H1 (cell line): ENCODE data around the gene SLC30A10. TPM values are rescaled to one million over a fixed set of nuclear protein-coding genes. Genes with fewer than 3 reads are reported as not detected.
"Not testable (repeated sequence)": the region's sequence is repeated elsewhere in the genome, so short reads cannot be mapped to it uniquely, and the experiment has no call there.

ENCODE experiments used
- CTCF ChIA-PET: fragments of 300-600 bp; sonication (Branson Sonifier 250); formaldehyde crosslinking; loops from one replicate; lab custom pipeline; 2021; ENCODE audit not compliant: partially characterized antibody; lab: Charles Lee
- POLR2A ChIA-PET: fragments of 300-600 bp; sonication (Branson Sonifier 250); formaldehyde crosslinking; loops from one replicate; lab custom pipeline; 2021; ENCODE audit warnings: inconsistent platforms; ENCODE audit not compliant: partially characterized antibody; lab: Charles Lee
- DNase-seq, 2 experiments: peaks; one replicate each; pipeline versions ENCODE4 v3.0.0 to v3.0.0-alpha.2; 2010 to 2022; ENCODE audit warnings: low spot score in 2 of 2, low read depth in 1 of 2, mixed read lengths in 1 of 2
- FAIRE-seq: peaks from 2 replicates; lab custom pipeline; 2011; peaks lifted over from hg19 to GRCh38; lab: Jason Lieb, UNC
- H2AFZ ChIP-seq: 2 replicates; pipeline ENCODE4 v1.8.1; 2012; ENCODE audit warnings: low read length, inconsistent platforms
- H2AK5ac ChIP-seq: 2 replicates; pipeline ENCODE4 v1.6.1; 2013; ENCODE audit warnings: low read depth, low read length
- H2BK120ac ChIP-seq: replicated peaks from 2 replicates; pipeline ENCODE3; 2013; ENCODE audit warnings: low read depth, low read length, inconsistent platforms
- H2BK12ac ChIP-seq: 2 replicates; pipeline ENCODE4 v1.6.1; 2013; ENCODE audit warnings: low read depth, low read length
- H2BK15ac ChIP-seq: 2 replicates; pipeline ENCODE4 v1.6.1; 2013; ENCODE audit warnings: low read length
- H2BK20ac ChIP-seq: 2 replicates; pipeline ENCODE4 v1.6.1; 2013; ENCODE audit warnings: low read length
- H2BK5ac ChIP-seq: 2 replicates; pipeline ENCODE4 v1.6.1; 2013; ENCODE audit warnings: low read depth, low read length
- H3K14ac ChIP-seq: 2 replicates; pipeline ENCODE4 v1.6.1; 2013; ENCODE audit warnings: inconsistent platforms; ENCODE audit not compliant: insufficient read length
- H3K18ac ChIP-seq: 2 replicates; pipeline ENCODE4 v1.6.1; 2013; ENCODE audit warnings: low read length; ENCODE audit errors: extremely low read depth
- H3K23ac ChIP-seq: 2 replicates; pipeline ENCODE4 v1.6.1; 2013; ENCODE audit warnings: inconsistent platforms; ENCODE audit not compliant: insufficient read length
- H3K23me2 ChIP-seq: 2 replicates; pipeline ENCODE4 v1.6.1; 2013; ENCODE audit warnings: low read depth, low read length
- H3K27ac ChIP-seq: 2 replicates; pipeline ENCODE4 v1.6.1; 2011; ENCODE audit warnings: low read depth, low read length, inconsistent platforms
- H3K27me3 ChIP-seq, 4 experiments: replicated peaks in 1 of 4; 1 replicate in 1 of 4; 2 replicates in 3 of 4; pipeline versions ENCODE4 v1.6.1 to v1.8.1; 2011 to 2013; ENCODE audit warnings: low read length in 3 of 4, mild to moderate bottlenecking in 3 of 4, inconsistent platforms in 2 of 4, mixed read lengths in 2 of 4, moderate library complexity in 1 of 4; ENCODE audit not compliant: control insufficient read depth in 3 of 4, insufficient read depth in 3 of 4; ENCODE audit errors: extremely low read depth in 1 of 4
- H3K36me3 ChIP-seq, 4 experiments: 2 replicates each; pipeline versions ENCODE4 v1.6.1 to v1.8.1; 2011 to 2013; ENCODE audit warnings: mild to moderate bottlenecking in 4 of 4, low read length in 3 of 4, moderate library complexity in 2 of 4, control low read depth in 1 of 4, inconsistent platforms in 1 of 4; ENCODE audit not compliant: insufficient read depth in 4 of 4, control insufficient read depth in 2 of 4
- H3K4ac ChIP-seq: replicated peaks from 2 replicates; pipeline ENCODE3; 2013; ENCODE audit warnings: low read length, low read depth, mixed read lengths, inconsistent platforms; ENCODE audit not compliant: insufficient read length
- H3K4me1 ChIP-seq, 4 experiments: replicated peaks in 1 of 4; 1 replicate in 1 of 4; 2 replicates in 3 of 4; pipeline versions ENCODE4 v1.6.1 to v1.8.1; 2011 to 2013; ENCODE audit warnings: low read length in 3 of 4, inconsistent platforms in 2 of 4, mixed read lengths in 1 of 4; ENCODE audit not compliant: insufficient read depth in 4 of 4, control insufficient read depth in 3 of 4
- H3K4me2 ChIP-seq, 2 experiments: 2 replicates each; pipeline versions ENCODE4 v1.6.1 to v1.8.1; 2011 to 2013; ENCODE audit warnings: low read depth in 2 of 2, low read length in 2 of 2, control low read depth in 1 of 2, inconsistent platforms in 1 of 2, mild to moderate bottlenecking in 1 of 2; ENCODE audit not compliant: insufficient read depth in 1 of 2
- H3K4me3 ChIP-seq, 4 experiments: fragments of 200-600, 300-600 bp in 1 of 4; sonication (generic), shearing (Covaris generic), sonication (Bioruptor Twin) in 1 of 4; 2 replicates each; pipeline versions ENCODE4 v1.5.1 to v1.8.1; 2011 to 2016; ENCODE audit warnings: low read length in 4 of 4, low read depth in 3 of 4, control low read depth in 2 of 4, inconsistent platforms in 2 of 4, mild to moderate bottlenecking in 2 of 4, mixed read lengths in 1 of 4, moderate library complexity in 1 of 4; ENCODE audit not compliant: insufficient read depth in 2 of 4; ENCODE audit errors: extremely low read depth in 1 of 4
- H3K56ac ChIP-seq: replicated peaks from 2 replicates; pipeline ENCODE3; 2013; ENCODE audit warnings: low read depth, mild to moderate bottlenecking, mixed read lengths, low read length, inconsistent platforms; ENCODE audit not compliant: insufficient read length
- H3K79me1 ChIP-seq: 2 replicates; pipeline ENCODE4 v1.6.1; 2013; ENCODE audit warnings: low read depth, low read length, control low read depth
- H3K79me2 ChIP-seq, 2 experiments: 2 replicates each; pipeline versions ENCODE4 v1.6.1 to v1.8.1; 2012 to 2013; ENCODE audit warnings: low read length in 2 of 2, mild to moderate bottlenecking in 2 of 2, inconsistent platforms in 1 of 2; ENCODE audit not compliant: insufficient read depth in 2 of 2, control insufficient read depth in 1 of 2
- H3K9ac ChIP-seq, 4 experiments: replicated peaks in 1 of 4; 1 replicate in 1 of 4; 2 replicates in 3 of 4; pipeline versions ENCODE4 v1.6.1 to v1.8.1; 2011 to 2013; ENCODE audit warnings: low read depth in 3 of 4, low read length in 3 of 4, control low read depth in 2 of 4, mild to moderate bottlenecking in 2 of 4, moderate library complexity in 2 of 4, inconsistent platforms in 1 of 4; ENCODE audit errors: extremely low read depth in 1 of 4
- H3K9me3 ChIP-seq, 2 experiments: 2 replicates each; pipeline versions ENCODE4 v1.6.1 to v1.8.1; 2012 to 2013; ENCODE audit warnings: mild to moderate bottlenecking in 2 of 2, moderate library complexity in 2 of 2, control low read depth in 1 of 2, inconsistent platforms in 1 of 2, low read depth in 1 of 2, low read length in 1 of 2, mixed read lengths in 1 of 2; ENCODE audit not compliant: insufficient read depth in 2 of 2
- H4K20me1 ChIP-seq, 2 experiments: replicated peaks in 1 of 2; 2 replicates each; pipeline versions ENCODE3 to v1.8.1; 2011 to 2013; ENCODE audit warnings: inconsistent platforms in 2 of 2, low read length in 2 of 2, mild to moderate bottlenecking in 1 of 2; ENCODE audit not compliant: insufficient read depth in 2 of 2, control insufficient read depth in 1 of 2
- H4K5ac ChIP-seq: 2 replicates; pipeline ENCODE4 v1.6.1; 2013; ENCODE audit warnings: low read length, low read depth, mixed read lengths, inconsistent platforms; ENCODE audit not compliant: insufficient read length
- H4K8ac ChIP-seq: 2 replicates; pipeline ENCODE4 v1.8.0; 2013; ENCODE audit warnings: mild to moderate bottlenecking, moderate library complexity, low read length, inconsistent platforms; ENCODE audit not compliant: insufficient read depth; ENCODE audit errors: extremely low read depth
- H4K91ac ChIP-seq: replicated peaks from 2 replicates; pipeline ENCODE3; 2013; ENCODE audit warnings: low read length, mixed read lengths, inconsistent platforms; ENCODE audit not compliant: insufficient read length
- WGBS, 2 experiments: shearing (Covaris generic) in 1 of 2; methylation state at CpG; one replicate each; pipeline versions ENCODE4 v1.1.6 to v1.1.7; 2013 to 2015; ENCODE audit warnings: low lambda C conversion rate in 2 of 2, mixed read lengths in 2 of 2, inconsistent platforms in 1 of 2, low coverage in 1 of 2, missing lambda C conversion rate in 1 of 2; ENCODE audit not compliant: insufficient replicate concordance in 2 of 2, insufficient coverage in 1 of 2, insufficient read length in 1 of 2; ENCODE audit errors: extremely low coverage in 1 of 2, missing lambda C conversion rate in 1 of 2; 5-methylcytosine and 5-hydroxymethylcytosine counted together
- polyA plus RNA-seq, 7 experiments: library from polyadenylated mRNA; depleted of rRNA in 3 of 7; stranded (reverse) in 5 of 7; unstranded in 2 of 7; fragments of >200 nt in 5 of 7; fragments of 200-250 nt in 2 of 7; gene quantifications; 1 replicate in 5 of 7; 2 replicates in 1 of 7; 4 replicates in 1 of 7; pipeline versions ENCODE4 v1.2.1 to v1.2.3, GENCODE V29; 2011 to 2013; ENCODE audit warnings: missing spikeins in 2 of 7, mixed read lengths in 2 of 7
- total RNA-seq: library from RNA; stranded (reverse); fragmentation: NEBNext Ultra II Directional; extraction: Animal tissue kit (Norgen Biotek cat#: 25700); gene quantifications from 2 replicates; pipeline ENCODE4 v1.2.1, GENCODE V29; 2021

SLC30A10 gene
- total and polyA plus RNA-seq, 2 of the 8 experiments (the other 6 are each of a cell fraction or from before 2014, with no cell fraction given), result 0.23 to 0.61 TPM

GRCh38 chr1:219888667-219889066 lies 39.7 kb downstream of the SLC30A10 start:
- CTCF ChIA-PET, H4K5ac ChIP-seq: not testable (repeated sequence)

More at GRCh38 chr1:219888667-219889066, 39.7 kb downstream of the SLC30A10 start:
- H3K79me1 ChIP-seq, H2AK5ac ChIP-seq, H2BK12ac ChIP-seq, H3K36me3 ChIP-seq, POLR2A ChIA-PET, H3K4ac ChIP-seq, H3K56ac ChIP-seq, H2BK15ac ChIP-seq, H3K4me2 ChIP-seq, DNase-seq, H3K9ac ChIP-seq, H3K27me3 ChIP-seq, H3K79me2 ChIP-seq, H3K9me3 ChIP-seq, H3K18ac ChIP-seq, H3K4me1 ChIP-seq, H2AFZ ChIP-seq, H3K14ac ChIP-seq, H2BK5ac ChIP-seq, H4K20me1 ChIP-seq, H3K23me2 ChIP-seq, H3K27ac ChIP-seq, H2BK120ac ChIP-seq, H4K91ac ChIP-seq, FAIRE-seq, H4K8ac ChIP-seq, H3K23ac ChIP-seq, H3K4me3 ChIP-seq, H2BK20ac ChIP-seq: not testable (repeated sequence)
- WGBS, 2 experiments, result 96% methylated on average over 4 of the region's 4 CpGs; no CpG with 5 or more reads in 1 of the 2 experiments
